22Rv1 (cell line): ENCODE results near the gene NUP98.

Experiments
- CTCF ChIP-seq: fragments of 450-650 bp; IDR thresholded peaks from 2 replicates; pipeline ENCODE4 v1.5.1; 2017; ENCODE audit warnings: mild to moderate bottlenecking
- ZFX ChIP-seq: fragments of 450-650 bp; IDR thresholded peaks from 2 replicates; pipeline ENCODE4 v1.6.1; 2017; ENCODE audit warnings: antibody characterized with exemption, borderline replicate concordance

GRCh38 chr11:3802011-3802790, 4.8 kb upstream of the NUP98 start:
- TF ChIP-seq CTCF: no peak
- no peak for TF ChIP-seq ZFX
